ENCODE results near the gene MMP7.

DNA sequence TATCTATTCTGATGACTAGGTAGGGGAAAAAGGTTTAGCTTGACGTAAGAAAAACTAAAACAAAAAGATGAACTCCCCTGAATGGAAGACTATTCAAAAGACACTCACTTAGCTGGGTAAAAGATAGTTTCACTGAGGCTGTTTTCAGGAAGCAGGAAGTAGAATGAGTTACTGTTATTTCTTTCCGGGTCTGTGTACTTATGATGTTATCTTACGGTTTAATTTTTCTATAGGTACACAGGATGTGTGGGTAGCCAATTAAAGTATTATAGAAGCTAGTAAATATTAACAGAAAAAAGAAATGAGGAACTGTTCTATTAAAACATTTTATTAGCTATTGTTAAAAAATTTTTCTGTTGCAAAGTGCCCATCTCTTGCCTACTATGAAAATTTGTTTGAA lies 45.8 kb upstream of the MMP7 start:
- TF ChIP-seq, protein P1, sequence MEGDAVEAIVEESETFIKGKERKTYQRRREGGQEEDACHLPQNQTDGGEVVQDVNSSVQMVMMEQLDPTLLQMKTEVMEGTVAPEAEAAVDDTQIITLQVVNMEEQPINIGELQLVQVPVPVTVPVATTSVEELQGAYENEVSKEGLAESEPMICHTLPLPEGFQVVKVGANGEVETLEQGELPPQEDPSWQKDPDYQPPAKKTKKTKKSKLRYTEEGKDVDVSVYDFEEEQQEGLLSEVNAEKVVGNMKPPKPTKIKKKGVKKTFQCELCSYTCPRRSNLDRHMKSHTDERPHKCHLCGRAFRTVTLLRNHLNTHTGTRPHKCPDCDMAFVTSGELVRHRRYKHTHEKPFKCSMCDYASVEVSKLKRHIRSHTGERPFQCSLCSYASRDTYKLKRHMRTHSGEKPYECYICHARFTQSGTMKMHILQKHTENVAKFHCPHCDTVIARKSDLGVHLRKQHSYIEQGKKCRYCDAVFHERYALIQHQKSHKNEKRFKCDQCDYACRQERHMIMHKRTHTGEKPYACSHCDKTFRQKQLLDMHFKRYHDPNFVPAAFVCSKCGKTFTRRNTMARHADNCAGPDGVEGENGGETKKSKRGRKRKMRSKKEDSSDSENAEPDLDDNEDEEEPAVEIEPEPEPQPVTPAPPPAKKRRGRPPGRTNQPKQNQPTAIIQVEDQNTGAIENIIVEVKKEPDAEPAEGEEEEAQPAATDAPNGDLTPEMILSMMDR (IDR thresholded peaks at IDR 0.05; ENCODE audit: low read depth, low read length, missing input control) = no peak
- TF ChIP-seq, protein P2, sequence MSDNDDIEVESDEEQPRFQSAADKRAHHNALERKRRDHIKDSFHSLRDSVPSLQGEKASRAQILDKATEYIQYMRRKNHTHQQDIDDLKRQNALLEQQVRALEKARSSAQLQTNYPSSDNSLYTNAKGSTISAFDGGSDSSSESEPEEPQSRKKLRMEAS (IDR thresholded peaks at IDR 0.05) = no peak
- TF ChIP-seq EGR1 (IDR thresholded peaks at IDR 0.05; ENCODE audit: low read depth in 2 of 2) (no peak), HNF4A (conservative IDR thresholded peaks at IDR 0.05) (no peak), GABPA (IDR thresholded peaks at IDR 0.05 in 1 of 2, conservative IDR thresholded peaks at IDR 0.05 in 1 of 2) (no peak), JUND (IDR thresholded peaks at IDR 0.05) (no peak), SP1 (IDR thresholded peaks at IDR 0.05) (no peak), TAF1 (conservative IDR thresholded peaks at IDR 0.05) (no peak), FOXA1 (IDR thresholded peaks at IDR 0.05) (no peak)
- TF ChIP-seq, protein P3, sequence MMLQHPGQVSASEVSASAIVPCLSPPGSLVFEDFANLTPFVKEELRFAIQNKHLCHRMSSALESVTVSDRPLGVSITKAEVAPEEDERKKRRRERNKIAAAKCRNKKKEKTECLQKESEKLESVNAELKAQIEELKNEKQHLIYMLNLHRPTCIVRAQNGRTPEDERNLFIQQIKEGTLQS (IDR thresholded peaks at IDR 0.05) = no peak
- TF ChIP-seq, protein P4, sequence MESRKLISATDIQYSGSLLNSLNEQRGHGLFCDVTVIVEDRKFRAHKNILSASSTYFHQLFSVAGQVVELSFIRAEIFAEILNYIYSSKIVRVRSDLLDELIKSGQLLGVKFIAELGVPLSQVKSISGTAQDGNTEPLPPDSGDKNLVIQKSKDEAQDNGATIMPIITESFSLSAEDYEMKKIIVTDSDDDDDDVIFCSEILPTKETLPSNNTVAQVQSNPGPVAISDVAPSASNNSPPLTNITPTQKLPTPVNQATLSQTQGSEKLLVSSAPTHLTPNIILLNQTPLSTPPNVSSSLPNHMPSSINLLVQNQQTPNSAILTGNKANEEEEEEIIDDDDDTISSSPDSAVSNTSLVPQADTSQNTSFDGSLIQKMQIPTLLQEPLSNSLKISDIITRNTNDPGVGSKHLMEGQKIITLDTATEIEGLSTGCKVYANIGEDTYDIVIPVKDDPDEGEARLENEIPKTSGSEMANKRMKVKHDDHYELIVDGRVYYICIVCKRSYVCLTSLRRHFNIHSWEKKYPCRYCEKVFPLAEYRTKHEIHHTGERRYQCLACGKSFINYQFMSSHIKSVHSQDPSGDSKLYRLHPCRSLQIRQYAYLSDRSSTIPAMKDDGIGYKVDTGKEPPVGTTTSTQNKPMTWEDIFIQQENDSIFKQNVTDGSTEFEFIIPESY (IDR thresholded peaks at IDR 0.05) = no peak
- TF ChIP-seq, protein P5, sequence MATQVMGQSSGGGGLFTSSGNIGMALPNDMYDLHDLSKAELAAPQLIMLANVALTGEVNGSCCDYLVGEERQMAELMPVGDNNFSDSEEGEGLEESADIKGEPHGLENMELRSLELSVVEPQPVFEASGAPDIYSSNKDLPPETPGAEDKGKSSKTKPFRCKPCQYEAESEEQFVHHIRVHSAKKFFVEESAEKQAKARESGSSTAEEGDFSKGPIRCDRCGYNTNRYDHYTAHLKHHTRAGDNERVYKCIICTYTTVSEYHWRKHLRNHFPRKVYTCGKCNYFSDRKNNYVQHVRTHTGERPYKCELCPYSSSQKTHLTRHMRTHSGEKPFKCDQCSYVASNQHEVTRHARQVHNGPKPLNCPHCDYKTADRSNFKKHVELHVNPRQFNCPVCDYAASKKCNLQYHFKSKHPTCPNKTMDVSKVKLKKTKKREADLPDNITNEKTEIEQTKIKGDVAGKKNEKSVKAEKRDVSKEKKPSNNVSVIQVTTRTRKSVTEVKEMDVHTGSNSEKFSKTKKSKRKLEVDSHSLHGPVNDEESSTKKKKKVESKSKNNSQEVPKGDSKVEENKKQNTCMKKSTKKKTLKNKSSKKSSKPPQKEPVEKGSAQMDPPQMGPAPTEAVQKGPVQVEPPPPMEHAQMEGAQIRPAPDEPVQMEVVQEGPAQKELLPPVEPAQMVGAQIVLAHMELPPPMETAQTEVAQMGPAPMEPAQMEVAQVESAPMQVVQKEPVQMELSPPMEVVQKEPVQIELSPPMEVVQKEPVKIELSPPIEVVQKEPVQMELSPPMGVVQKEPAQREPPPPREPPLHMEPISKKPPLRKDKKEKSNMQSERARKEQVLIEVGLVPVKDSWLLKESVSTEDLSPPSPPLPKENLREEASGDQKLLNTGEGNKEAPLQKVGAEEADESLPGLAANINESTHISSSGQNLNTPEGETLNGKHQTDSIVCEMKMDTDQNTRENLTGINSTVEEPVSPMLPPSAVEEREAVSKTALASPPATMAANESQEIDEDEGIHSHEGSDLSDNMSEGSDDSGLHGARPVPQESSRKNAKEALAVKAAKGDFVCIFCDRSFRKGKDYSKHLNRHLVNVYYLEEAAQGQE (IDR thresholded peaks at IDR 0.05) = no peak
